Measurements from ENCODE around the gene AP2S1.

The AP2S1 gene

DNA sequence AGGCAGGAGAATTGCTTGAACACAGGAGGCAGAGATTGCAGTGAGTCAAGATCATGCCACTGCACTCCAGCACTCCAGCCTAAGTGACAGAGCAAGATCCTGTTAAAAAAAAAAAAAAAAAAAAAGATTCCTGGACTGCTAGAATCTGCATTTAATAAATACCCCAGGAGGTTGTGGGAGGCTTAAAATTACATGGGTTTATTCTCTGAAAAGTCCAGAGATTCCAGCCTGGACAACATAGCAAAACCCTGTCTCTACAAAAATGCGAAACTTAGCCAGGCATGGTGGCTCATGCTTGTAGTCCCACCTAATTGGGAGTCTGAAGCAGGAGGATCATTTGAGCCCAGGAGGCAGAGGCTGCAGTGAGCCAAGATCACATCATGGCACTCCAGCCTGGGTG lies 52.8 kb downstream of the AP2S1 start:
- DNase-seq, result no peak

- DNase-seq, result peak; percentile 85 to 86
Measured at GRCh38 chr19:46791944-46792343, 58.7 kb downstream of the AP2S1 start.

DNA sequence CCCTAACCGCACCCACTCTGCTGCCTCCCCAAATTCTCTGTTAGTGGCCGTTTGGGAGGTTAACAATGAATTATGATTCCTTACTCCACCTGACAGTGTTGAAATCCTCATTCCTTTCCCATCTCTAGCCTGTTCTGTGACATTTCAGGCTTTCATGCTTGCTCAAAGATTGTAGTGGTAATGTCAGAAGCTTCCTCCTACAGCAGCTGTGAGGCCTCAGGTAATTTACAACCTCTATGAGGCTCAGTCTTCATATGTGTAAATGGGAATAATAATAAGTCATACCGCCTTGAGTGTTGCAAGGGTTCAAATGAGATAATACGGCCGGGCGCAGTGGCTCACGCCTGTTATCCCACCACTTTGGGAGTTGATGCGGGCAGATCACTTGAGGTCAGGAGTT lies 61.3 kb downstream of the AP2S1 start:
- DNase-seq, result no peak

GRCh38 chr19:46788968-46789338 lies 61.7 kb downstream of the AP2S1 start:
- DNase-seq, result no peak

- DNase-seq, result peak; percentile 97 to 98
Measured at GRCh38 chr19:46788262-46788967, 62.2 kb downstream of the AP2S1 start, which contains the start of gene SLC1A5. TSS of gene SLC1A5 (minus strand) at chr19:46788594. CDS start at chr19:46787965, 629 bp downstream.

All from Kasumi-1 (cell line).